Endothelial cell (in vitro differentiated cells): ENCODE results near the gene NUDCD2. TPM values are rescaled to one million over a fixed set of nuclear protein-coding genes. Genes with fewer than 3 reads are reported as not detected.
"Not testable (repeated sequence)": the region's sequence is repeated elsewhere in the genome, so short reads cannot be mapped to it uniquely, and the experiment has no call there.

Experiments used
- DNase-seq: peaks from one replicate; pipeline ENCODE4 v3.0.0; 2021; ENCODE audit warnings: low spot score
- H3K27ac Mint-ChIP-seq: one replicate; pipeline ENCODE4 v1.8.0; 2021; ENCODE audit warnings: mixed read lengths, inconsistent platforms; ENCODE audit not compliant: unreplicated experiment
- H3K27me3 Mint-ChIP-seq: one replicate; pipeline ENCODE4 v1.8.0; 2021; ENCODE audit warnings: mild to moderate bottlenecking, moderate library complexity, mixed read lengths, inconsistent platforms; ENCODE audit not compliant: unreplicated experiment
- H3K36me3 Mint-ChIP-seq: one replicate; pipeline ENCODE4 v1.8.0; 2021; ENCODE audit warnings: mild to moderate bottlenecking, low read depth, mixed read lengths, inconsistent platforms; ENCODE audit not compliant: unreplicated experiment
- H3K4me1 Mint-ChIP-seq: one replicate; pipeline ENCODE4 v1.8.0; 2021; ENCODE audit warnings: mild to moderate bottlenecking, mixed read lengths, inconsistent platforms; ENCODE audit not compliant: unreplicated experiment
- H3K4me3 Mint-ChIP-seq: one replicate; pipeline ENCODE4 v1.8.0; 2021; ENCODE audit warnings: mild to moderate bottlenecking, mixed read lengths, inconsistent platforms; ENCODE audit not compliant: unreplicated experiment
- H3K9me3 Mint-ChIP-seq: one replicate; pipeline ENCODE4 v1.8.0; 2021; ENCODE audit warnings: mixed read lengths, inconsistent platforms; ENCODE audit not compliant: unreplicated experiment
- total RNA-seq: library from RNA; stranded (reverse); fragmentation: NEBNext Ultra II Directional; extraction: Animal tissue kit (Norgen Biotek cat#: 25700); gene quantifications from one replicate; pipeline ENCODE4 v1.2.1, GENCODE V29; 2021; ENCODE audit not compliant: unreplicated experiment
- TF ChIP-seq, protein P1 (sequence below): fragments of 200-600 bp; sonication (generic); IDR thresholded peaks from one replicate; pipeline ENCODE4 v1.5.0; 2021; ENCODE audit warnings: antibody characterized with exemption; ENCODE audit not compliant: unreplicated experiment

The NUDCD2 gene
- total RNA-seq, 1 donor from 2014 or later, result 19.2 TPM

GRCh38 chr5:163424836-163425235, 35.1 kb downstream of the NUDCD2 start:
- Mint-ChIP-seq H3K27me3 (no peaks in the 10 kb centered on the region), H3K36me3 (no peaks in the 10 kb centered on the region), H3K9me3 (no peaks in the 10 kb centered on the region), H3K4me3 (no peak overlapping the region), H3K4me1 (peaks cover 12% of the 10 kb centered on the region), H3K27ac (no peak overlapping the region)
- TF ChIP-seq, protein P1, sequence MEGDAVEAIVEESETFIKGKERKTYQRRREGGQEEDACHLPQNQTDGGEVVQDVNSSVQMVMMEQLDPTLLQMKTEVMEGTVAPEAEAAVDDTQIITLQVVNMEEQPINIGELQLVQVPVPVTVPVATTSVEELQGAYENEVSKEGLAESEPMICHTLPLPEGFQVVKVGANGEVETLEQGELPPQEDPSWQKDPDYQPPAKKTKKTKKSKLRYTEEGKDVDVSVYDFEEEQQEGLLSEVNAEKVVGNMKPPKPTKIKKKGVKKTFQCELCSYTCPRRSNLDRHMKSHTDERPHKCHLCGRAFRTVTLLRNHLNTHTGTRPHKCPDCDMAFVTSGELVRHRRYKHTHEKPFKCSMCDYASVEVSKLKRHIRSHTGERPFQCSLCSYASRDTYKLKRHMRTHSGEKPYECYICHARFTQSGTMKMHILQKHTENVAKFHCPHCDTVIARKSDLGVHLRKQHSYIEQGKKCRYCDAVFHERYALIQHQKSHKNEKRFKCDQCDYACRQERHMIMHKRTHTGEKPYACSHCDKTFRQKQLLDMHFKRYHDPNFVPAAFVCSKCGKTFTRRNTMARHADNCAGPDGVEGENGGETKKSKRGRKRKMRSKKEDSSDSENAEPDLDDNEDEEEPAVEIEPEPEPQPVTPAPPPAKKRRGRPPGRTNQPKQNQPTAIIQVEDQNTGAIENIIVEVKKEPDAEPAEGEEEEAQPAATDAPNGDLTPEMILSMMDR, result no peak
- no peak for DNase-seq

- H3K4me3 Mint-ChIP-seq, result peak overlapping the region; percentile 31
- not testable (repeated sequence) for H3K4me1 Mint-ChIP-seq, H3K27ac Mint-ChIP-seq, DNase-seq, H3K36me3 Mint-ChIP-seq, H3K9me3 Mint-ChIP-seq, H3K27me3 Mint-ChIP-seq
Observed at GRCh38 chr5:163415673-163416072, 44.2 kb downstream of the NUDCD2 start.

GRCh38 chr5:163410505-163410904, 49.4 kb downstream of the NUDCD2 start:
- no peak for DNase-seq
- Mint-ChIP-seq H3K27me3 (peaks cover 6% of the 10 kb centered on the region), H3K4me1 (peaks cover 16% of the 10 kb centered on the region), H3K36me3 (no peaks in the 10 kb centered on the region), H3K9me3 (no peaks in the 10 kb centered on the region), H3K4me3 (no peak overlapping the region), H3K27ac (no peak overlapping the region)
- TF ChIP-seq, protein P1, result no peak

- TF ChIP-seq, protein P1, result no peak
- H3K27me3 Mint-ChIP-seq, result peaks cover 6% of the 10 kb centered on the region
- no peak overlapping the region for H3K27ac Mint-ChIP-seq
- no peak overlapping the region for H3K4me3 Mint-ChIP-seq
- H3K9me3 Mint-ChIP-seq, result no peaks in the 10 kb centered on the region
- H3K4me1 Mint-ChIP-seq, result peaks cover 15% of the 10 kb centered on the region
- no peaks in the 10 kb centered on the region for H3K36me3 Mint-ChIP-seq
- no peak for DNase-seq
Observed at GRCh38 chr5:163409384-163409783, 50.5 kb downstream of the NUDCD2 start.

- no peaks in the 10 kb centered on the region for H3K9me3 Mint-ChIP-seq
- no peak overlapping the region for H3K4me3 Mint-ChIP-seq
- no peaks in the 10 kb centered on the region for H3K36me3 Mint-ChIP-seq
- H3K27me3 Mint-ChIP-seq, result peaks cover 6% of the 10 kb centered on the region
- DNase-seq, result peak; percentile 61
- TF ChIP-seq, protein P1, result peak; percentile 85
- peaks cover 15% of the 10 kb centered on the region for H3K4me1 Mint-ChIP-seq
- H3K27ac Mint-ChIP-seq, result no peak overlapping the region
Observed at GRCh38 chr5:163408311-163408923, 51.5 kb downstream of the NUDCD2 start.
